Measurements from ENCODE around the gene C1QA.

Gene C1QA

GRCh38 chr1:22628698-22629444 lies 7.6 kb upstream of the C1QA start:
- FAIRE-seq (no peak), DNase-seq (ENCODE audit: insufficient read length, low spot score) (no peak)
- no peak for TF ChIP-seq CTCF (IDR thresholded peaks at IDR 0.05; ENCODE audit: insufficient read depth, missing control alignments)

- no peak for TF ChIP-seq CTCF (IDR thresholded peaks at IDR 0.05; ENCODE audit: insufficient read depth, missing control alignments)
- no peak for DNase-seq (ENCODE audit: insufficient read length, low spot score)
- FAIRE-seq, result no peak
These were observed 6.5 kb upstream of the C1QA start for GRCh38 chr1:22629886-22630285.

- DNase-seq (ENCODE audit: insufficient read length, low spot score) (no peak), FAIRE-seq (no peak)
These were observed 2.5 kb upstream of the C1QA start for GRCh38 chr1:22633697-22634463.

GRCh38 chr1:22635436-22635835 lies 992 bp upstream of the C1QA start:
- no peak for FAIRE-seq
- TF ChIP-seq CTCF (IDR thresholded peaks at IDR 0.05; ENCODE audit: insufficient read depth, missing control alignments), result no peak
- DNase-seq (ENCODE audit: insufficient read length, low spot score), result no peak

More at GRCh38 chr1:22633697-22634463, 2.5 kb upstream of the C1QA start:
- TF ChIP-seq CTCF (IDR thresholded peaks at IDR 0.05; ENCODE audit: insufficient read depth, missing control alignments), result no peak

GRCh38 chr1:22636927-22637326 lies 499 bp downstream of the C1QA start:
- FAIRE-seq, result no peak
- DNase-seq (ENCODE audit: insufficient read length, low spot score), result no peak
- peak; percentile 52 for TF ChIP-seq CTCF (IDR thresholded peaks at IDR 0.05; ENCODE audit: insufficient read depth, missing control alignments)

GRCh38 chr1:22637907-22638445 lies 1.5 kb downstream of the C1QA start:
- TF ChIP-seq CTCF (IDR thresholded peaks at IDR 0.05; ENCODE audit: insufficient read depth, missing control alignments), result no peak
- FAIRE-seq, result no peak
- DNase-seq (ENCODE audit: insufficient read length, low spot score), result no peak

Measured in D721Med (cell line).